ENCODE measurements around the gene ST3GAL3. TPM values are rescaled to one million over a fixed set of nuclear protein-coding genes. Genes with fewer than 3 reads are reported as not detected.
"Not testable (repeated sequence)": the region's sequence is repeated elsewhere in the genome, so short reads cannot be mapped to it uniquely, and the experiment has no call there.

ST3GAL3 gene
- total RNA-seq, 2 donors from 2014 or later: 15.5 to 20.6 TPM

DNA sequence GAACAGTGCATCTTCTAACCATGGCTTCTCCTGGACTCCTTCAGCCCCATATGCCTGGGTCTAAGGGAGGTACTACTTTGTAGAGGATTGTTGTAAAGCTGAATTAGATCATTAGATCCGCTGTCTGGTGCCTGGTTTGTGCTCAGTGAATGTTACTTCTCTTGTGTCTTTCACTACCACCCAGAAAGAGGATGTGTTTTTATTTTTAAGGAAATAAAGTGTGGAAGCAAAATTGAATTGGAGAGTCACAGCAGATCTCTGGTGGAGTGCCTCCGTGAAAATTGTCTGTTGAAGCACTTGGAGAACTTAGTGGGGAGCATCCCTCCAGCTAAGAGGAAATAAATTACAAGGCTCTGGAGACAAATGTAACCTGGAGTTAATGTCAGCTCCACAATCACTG is 124.5 kb downstream of the ST3GAL3 start:
- Histone ChIP-seq H3K36me3 (no peaks in the 10 kb centered on the region), H3K27me3 (no peaks in the 10 kb centered on the region), H3K4me1 (peaks cover 0 to 34% of the 10 kb centered on the region in 2 donors), H3K4me3 (no peak overlapping the region), H3K27ac (no peak overlapping the region), H3K9me3 (no peaks in the 10 kb centered on the region)
- no peak for TF ChIP-seq CTCF (IDR thresholded peaks at IDR 0.05)
- no peak for DNase-seq (ENCODE audit: low spot score)

DNA sequence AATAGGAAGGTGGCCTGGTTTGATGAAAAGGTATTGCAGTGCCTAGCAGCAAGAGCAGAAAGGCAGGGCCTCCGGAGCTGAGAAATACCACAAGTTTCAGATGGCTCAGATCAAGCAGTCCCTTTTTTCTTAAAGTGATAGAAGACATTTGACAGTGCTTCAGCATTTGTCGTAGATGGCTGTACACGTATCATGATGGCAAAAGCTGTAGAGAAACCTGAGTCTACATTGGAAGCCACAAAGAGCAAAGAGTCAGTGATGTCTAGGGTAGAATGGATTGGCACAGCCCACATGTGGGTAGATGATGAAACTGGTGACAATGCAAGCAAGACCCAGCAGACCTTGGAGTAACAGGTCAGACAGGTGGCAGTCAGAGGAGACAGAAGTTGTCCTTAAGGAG is 124.9 kb downstream of the ST3GAL3 start:
- Histone ChIP-seq H3K27me3 (no peaks in the 10 kb centered on the region), H3K9me3 (no peaks in the 10 kb centered on the region), H3K27ac (no peak overlapping the region), H3K4me3 (no peak overlapping the region), H3K4me1 (peaks cover 0 to 34% of the 10 kb centered on the region in 2 donors), H3K36me3 (no peaks in the 10 kb centered on the region)
- TF ChIP-seq CTCF (IDR thresholded peaks at IDR 0.05): no peak
- no peak for DNase-seq (ENCODE audit: low spot score)

DNA sequence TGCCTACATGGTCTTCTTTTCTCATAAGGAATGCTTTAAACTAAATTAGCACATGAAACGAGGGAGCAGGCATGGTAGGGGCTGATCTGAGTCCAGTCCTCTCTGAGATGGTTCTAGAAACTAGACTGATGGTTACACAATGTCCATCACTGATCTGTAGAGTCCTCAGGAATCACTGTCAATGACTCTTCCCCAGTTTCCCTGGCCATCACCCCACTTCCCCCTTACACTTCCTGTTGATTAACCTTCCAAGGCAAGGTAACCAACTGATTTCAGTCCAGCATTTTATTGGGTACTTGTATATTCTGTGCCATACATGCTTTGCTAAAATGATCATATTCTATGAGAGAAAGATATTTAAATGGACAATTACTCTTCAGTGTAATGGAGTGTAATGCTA is 125.7 kb downstream of the ST3GAL3 start:
- Histone ChIP-seq H3K9me3 (no peaks in the 10 kb centered on the region), H3K27me3 (no peaks in the 10 kb centered on the region), H3K4me1 (peaks cover 0 to 34% of the 10 kb centered on the region in 2 donors), H3K27ac (no peak overlapping the region), H3K36me3 (no peaks in the 10 kb centered on the region), H3K4me3 (no peak overlapping the region)
- TF ChIP-seq CTCF (IDR thresholded peaks at IDR 0.05): no peak
- DNase-seq (ENCODE audit: low spot score): no peak

DNA sequence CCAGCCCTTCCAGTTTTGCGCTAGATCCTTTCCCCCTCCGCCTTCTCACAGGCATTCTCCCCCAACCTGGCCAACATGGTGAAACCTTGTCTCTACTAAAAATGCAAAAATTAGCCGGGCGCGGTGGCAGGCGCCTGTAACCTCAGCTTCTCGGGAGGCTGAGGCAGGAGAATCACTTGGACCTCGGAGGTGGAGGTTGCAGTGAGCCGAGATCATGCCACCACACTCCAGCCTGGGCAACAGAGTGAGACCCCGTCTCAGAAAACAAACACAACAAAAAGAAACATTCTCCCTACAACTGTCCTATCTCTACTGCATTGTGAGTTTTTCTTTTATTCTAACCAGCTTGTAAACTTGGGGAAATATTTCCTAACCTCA is 126.6 kb downstream of the ST3GAL3 start:
- DNase-seq (ENCODE audit: low spot score); H3K4me3 ChIP-seq; H3K27me3 ChIP-seq; H3K36me3 ChIP-seq; H3K9me3 ChIP-seq: not testable (repeated sequence)
- Histone ChIP-seq H3K27ac (peak overlapping the region; percentile 54 to 58), H3K4me1 (peaks cover 0 to 34% of the 10 kb centered on the region in 2 donors)

DNA sequence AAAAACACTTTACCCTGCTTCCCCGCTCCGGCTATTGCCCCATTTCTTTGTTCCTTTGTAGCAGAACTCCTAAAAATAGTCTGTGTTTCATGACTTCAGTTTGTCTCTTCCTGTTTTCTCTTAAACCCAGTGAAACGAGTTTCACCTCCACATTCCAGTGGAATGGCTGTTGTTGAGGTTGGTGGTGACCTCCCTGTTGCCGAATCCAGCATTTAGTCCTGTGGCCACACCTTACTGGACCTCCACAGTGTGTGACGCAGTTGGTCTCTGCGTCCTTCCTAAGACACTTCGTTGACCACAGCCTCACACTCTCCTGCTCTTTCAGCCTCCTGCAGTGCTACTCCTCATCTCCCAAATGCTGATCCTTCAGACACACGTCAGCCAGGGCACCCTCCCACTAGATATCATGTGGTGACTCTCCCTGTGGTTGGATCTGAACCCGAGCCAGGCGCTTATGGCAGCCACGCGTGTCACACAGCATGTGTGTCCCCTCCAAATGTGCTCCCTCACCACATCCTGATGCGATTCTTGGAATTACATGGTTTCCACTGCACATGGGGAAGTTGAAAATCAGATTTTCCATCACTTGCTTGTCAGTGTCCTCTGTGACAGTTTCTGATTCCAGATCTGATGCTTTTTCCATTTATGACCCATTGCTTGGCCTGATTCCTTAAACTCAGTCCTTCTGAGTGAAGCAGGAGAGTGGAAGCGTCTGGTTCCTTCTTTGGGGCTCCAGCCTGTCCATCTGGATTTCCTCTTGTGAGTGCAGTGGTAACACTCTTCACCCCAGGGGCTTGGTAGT is 127.1 kb downstream of the ST3GAL3 start:
- DNase-seq (ENCODE audit: low spot score): no peak
- H3K4me1 ChIP-seq: peaks cover 0 to 34% of the 10 kb centered on the region in 2 donors
- no peak overlapping the region for H3K4me3 ChIP-seq

More for the DNA sequence above, 127.1 kb downstream of the ST3GAL3 start:
- TF ChIP-seq CTCF (IDR thresholded peaks at IDR 0.05): no peak
- Histone ChIP-seq H3K9me3 (no peaks in the 10 kb centered on the region), H3K27ac (peak overlapping the region; percentile 54 to 58), H3K27me3 (no peaks in the 10 kb centered on the region), H3K36me3 (peaks cover 10% of the 10 kb centered on the region)

Measured in right atrium auricular region (tissue), 2 donors.